Endothelial cell of umbilical vein (primary cell): Measurements from ENCODE around the gene PPHLN1. TPM values are rescaled to one million over a fixed set of nuclear protein-coding genes. Genes with fewer than 3 reads are reported as not detected.

Source experiments
- Bru-seq: library from RNA; stranded (reverse); fragments of 400-500 nt; gene quantifications from one replicate; lab custom pipeline; 2021; lab: Mats Ljungman, UMichigan
- BruChase-seq, 2 experiments: library from RNA; stranded (reverse); fragments of 400-500 nt; gene quantifications; one replicate each; lab custom pipeline; 2021; lab: Mats Ljungman, UMichigan
- BruUV-seq: library from RNA; stranded (reverse); fragments of 400-500 nt; replicated peaks from 2 replicates; lab custom pipeline; 2021; lab: Mats Ljungman, UMichigan
- CTCF ChIA-PET: fragments of 300-600, 350-600 bp; sonication (Branson Sonifier 250); formaldehyde crosslinking; loops from one replicate; lab custom pipeline; 2021; ENCODE audit warnings: antibody characterized with exemption, inconsistent platforms; lab: Charles Lee
- POLR2A ChIA-PET: fragments of 300-600, 350-600 bp; sonication (Branson Sonifier 250); formaldehyde crosslinking; loops from one replicate; lab custom pipeline; 2021; ENCODE audit warnings: antibody characterized with exemption, inconsistent platforms; lab: Charles Lee
- DNase-seq: peaks from one replicate; pipeline ENCODE4 v3.0.0-alpha.2; 2011; ENCODE audit warnings: low read depth, low spot score
- FAIRE-seq: peaks from 2 replicates; lab custom pipeline; 2011; peaks lifted over from hg19 to GRCh38; lab: Jason Lieb, UNC
- H2AFZ ChIP-seq: 2 replicates; pipeline ENCODE4 v1.6.0; 2012; ENCODE audit warnings: low read depth, low read length, control low read depth, inconsistent platforms
- H3K27ac ChIP-seq: 2 replicates; pipeline ENCODE4 v1.5.1; 2011; ENCODE audit warnings: low read depth, mild to moderate bottlenecking, control low read depth, low read length, moderate library complexity; ENCODE audit not compliant: insufficient read depth
- H3K27me3 ChIP-seq, 2 experiments: 2 replicates each; pipeline versions ENCODE4 v1.6.0 to v1.6.1; 2011; ENCODE audit warnings: low read length in 2 of 2, mixed read lengths in 1 of 2; ENCODE audit not compliant: control insufficient read depth in 2 of 2, insufficient read depth in 2 of 2
- H3K36me3 ChIP-seq, 2 experiments: 2 replicates in 1 of 2; 3 replicates in 1 of 2; pipeline ENCODE4 v1.5.1; 2011; ENCODE audit warnings: low read length in 2 of 2, mild to moderate bottlenecking in 1 of 2, moderate library complexity in 1 of 2; ENCODE audit not compliant: control insufficient read depth in 2 of 2, insufficient read depth in 2 of 2; ENCODE audit errors: extremely low read depth in 1 of 2
- H3K4me1 ChIP-seq: 3 replicates; pipeline ENCODE4 v1.5.1; 2011; ENCODE audit warnings: mild to moderate bottlenecking, low read length; ENCODE audit not compliant: control insufficient read depth, insufficient read depth; ENCODE audit errors: extremely low read depth
- H3K4me2 ChIP-seq: 2 replicates; pipeline ENCODE4 v1.6.1; 2011; ENCODE audit warnings: low read length, control low read depth, mixed read lengths; ENCODE audit not compliant: insufficient read depth
- H3K4me3 ChIP-seq, 3 experiments: fragments of 200-600 bp in 1 of 3; sonication (generic), shearing (Covaris generic) in 1 of 3; replicated peaks in 1 of 3; 2 replicates each; pipeline ENCODE4 v1.5.1; 2011 to 2016; ENCODE audit warnings: control low read depth in 3 of 3, low read length in 3 of 3, mild to moderate bottlenecking in 2 of 3, inconsistent platforms in 1 of 3, low read depth in 1 of 3, moderate library complexity in 1 of 3; ENCODE audit not compliant: insufficient read depth in 1 of 3
- H3K79me2 ChIP-seq: 2 replicates; pipeline ENCODE4 v1.6.0; 2012; ENCODE audit warnings: low read length, inconsistent platforms; ENCODE audit not compliant: control insufficient read depth, insufficient read depth
- H3K9ac ChIP-seq: replicated peaks from 2 replicates; pipeline ENCODE3; 2011; ENCODE audit warnings: low read length, control low read depth; ENCODE audit not compliant: insufficient read depth; ENCODE audit errors: extremely low read depth
- H3K9me1 ChIP-seq: replicated peaks from 3 replicates; pipeline ENCODE4 v1.6.0; 2011; ENCODE audit warnings: mild to moderate bottlenecking, low read length; ENCODE audit not compliant: control insufficient read depth, insufficient read depth; ENCODE audit errors: extremely low read depth
- H3K9me3 ChIP-seq: replicated peaks from 2 replicates; pipeline ENCODE4 v1.5.1; 2012; ENCODE audit warnings: low read length, inconsistent platforms; ENCODE audit not compliant: control insufficient read depth, insufficient read depth
- H4K20me1 ChIP-seq: replicated peaks from 2 replicates; pipeline ENCODE3; 2011; ENCODE audit warnings: mild to moderate bottlenecking, low read length; ENCODE audit not compliant: control insufficient read depth, insufficient read depth; ENCODE audit errors: extremely low read depth
- MAX ChIP-seq: IDR thresholded peaks from 2 replicates; pipeline ENCODE4 v1.6.1; 2011; ENCODE audit not compliant: insufficient read depth, insufficient read length
- POLR2A ChIP-seq: IDR thresholded peaks from 2 replicates; pipeline ENCODE4 v1.6.1; 2012; ENCODE audit warnings: low read depth, mild to moderate bottlenecking, control low read depth, low read length
- POLR2AphosphoS5 ChIP-seq: IDR thresholded peaks from 2 replicates; pipeline ENCODE4 v1.6.1; 2012; ENCODE audit warnings: low read depth, mild to moderate bottlenecking, control low read depth, low read length, moderate library complexity; ENCODE audit not compliant: insufficient read depth
- dilution Hi-C: fragments of 300-500 bp; cut with MboI; formaldehyde crosslinking; loops from one replicate; pipeline ENCODE4 v1.15.0; 2019; ENCODE audit warnings: low sequenced_read_pairs; ENCODE audit not compliant: extremely low pct_ligation_motif_present
- intact Hi-C: fragments of 100-400 bp; cut with micrococcal nuclease; formaldehyde crosslinking; loops from one replicate; pipeline ENCODE4 v1.10.0; 2022
- long read RNA-seq: library from polyadenylated mRNA; stranded (forward); transcript quantifications from one replicate; pipeline ENCODE4 v2.0.0, GENCODE V29; 2021
- polyA minus RNA-seq, 3 experiments: library from RNA; depleted of rRNA, polyadenylated mRNA; stranded (reverse); fragments of >200 nt; gene quantifications; 1 replicate in 1 of 3; 2 replicates in 2 of 3; pipeline ENCODE4 v1.2.3, GENCODE V29; 2011
- polyA plus RNA-seq, 4 experiments: library from polyadenylated mRNA; depleted of rRNA in 3 of 4; stranded (reverse) in 3 of 4; unstranded in 1 of 4; fragments of >200 nt; gene quantifications; 2 replicates each; pipeline versions ENCODE4 v1.2.1 to v1.2.3, GENCODE V29; 2011 to 2012; ENCODE audit warnings: missing spikeins in 1 of 4
- total RNA-seq: library from RNA; stranded (reverse); gene quantifications from 2 replicates; pipeline ENCODE4 v1.2.3, GENCODE V29; 2021

PPHLN1 gene
- total RNA-seq, result 58.0 and 62.2 TPM in 2 replicates
- polyA plus RNA-seq, result 19.5 and 23.4 TPM in 2 replicates
- 35.4 and 38.2 TPM in 2 replicates for polyA plus RNA-seq (2011; cell fraction: cytosol; rRNA removed)
- polyA plus RNA-seq (2011; cell fraction: nucleus; rRNA removed), result 60.5 and 80.6 TPM in 2 replicates
- 72.4 and 84.5 TPM in 2 replicates for polyA plus RNA-seq (2012)
- polyA minus RNA-seq, result 27.8 and 46.7 TPM in 2 replicates
- polyA minus RNA-seq (2011; cell fraction: cytosol; rRNA and poly(A)+ RNA removed), result 23.5 TPM
- polyA minus RNA-seq (2011; cell fraction: nucleus; rRNA and poly(A)+ RNA removed), result 44.6 and 61.2 TPM in 2 replicates
- Bru-seq, nascent RNA, result percentile 77 among the genes with signal in this experiment
- BruChase-seq, experiment 1, labeled RNA remaining after a 6-hour chase, result percentile 65 among the genes with signal in this experiment
- percentile 67 among the genes with signal in this experiment for BruChase-seq, experiment 2, labeled RNA remaining after a 2-hour chase
- long read RNA-seq, full-length matches to known transcripts, result 48 of 109 reads
- long read RNA-seq, partial matches to known transcripts, result 44 of 109 reads
- long read RNA-seq, other reads (novel, unspliced or antisense), result 17 of 109 reads

- CTCF ChIA-PET, result interaction anchor here (0.7 kb wide), 1 partner anchor 956 kb away, joined by 3 read pairs; no protein-coding TSS in a partner anchor
Observed at GRCh38 chr12:42325653-42326474, at the start of gene PPHLN1, which contains the start of gene ZCRB1. Gene PPHLN1 (plus strand): TSS chr12:42326167. CDS start chr12:42335903, 9,736 bp downstream. Gene ZCRB1 (minus strand): TSS chr12:42326094. CDS start chr12:42324102, 1,992 bp downstream.

More at GRCh38 chr12:42325653-42326474, at the start of gene PPHLN1, which contains the start of gene ZCRB1:
- Histone ChIP-seq H3K4me2 (peak within 1 kb of the TSS; percentile 96), H2AFZ (peak within 1 kb of the TSS; percentile 90), H3K27ac (peak within 1 kb of the TSS; percentile 58), H3K4me3 (peak within 1 kb of the TSS; percentile 64 to 97 (median 90)), H3K27me3 (no peaks in the 10 kb centered on the region), H4K20me1 (no peaks in the 10 kb centered on the region), H3K9me3 (no peaks in the 10 kb centered on the region), H3K79me2 (peaks cover 49% of the 10 kb centered on the region), H3K36me3 (no peaks in the 10 kb centered on the region), H3K9ac (peak within 1 kb of the TSS; percentile 85), H3K9me1 (no peaks in the 10 kb centered on the region), H3K4me1 (peaks cover 21% of the 10 kb centered on the region)
- FAIRE-seq (peak; percentile 78), DNase-seq (peak; percentile 69)
- POLR2A ChIA-PET, result no interaction called here
- intact Hi-C loops, result loop anchor here (2.0 to 10.0 kb wide), 2 partner anchors 87 to 301 kb away; partner anchors contain the start of gene YAF2
- dilution Hi-C loops, result no loop called here
- TF ChIP-seq POLR2AphosphoS5, result peak; percentile 82
- no peak for TF ChIP-seq MAX
- TF ChIP-seq POLR2A, result peak; percentile 85
- TSS peak; percentile 76 for BruUV-seq
